ENCODE results near the gene MYH3.

DNA sequence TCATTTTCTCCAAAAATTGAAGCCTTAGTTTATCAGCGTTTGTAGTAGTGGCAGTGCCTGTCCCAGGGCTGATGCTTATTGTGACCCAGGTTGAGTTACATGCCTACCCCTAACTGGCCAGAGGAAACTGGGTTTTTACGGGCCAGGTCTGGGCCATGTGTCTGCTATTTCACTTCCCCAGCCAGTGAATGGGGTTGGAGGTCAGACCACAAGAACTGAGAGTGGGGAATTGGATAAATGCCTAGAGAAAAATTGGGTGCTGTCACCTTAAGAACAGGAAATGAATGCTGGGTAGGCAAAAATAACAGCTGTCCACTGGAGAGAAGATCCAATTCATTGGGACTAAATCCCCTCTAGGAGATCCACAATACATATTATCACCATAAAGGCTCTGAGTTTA is 45.5 kb upstream of the MYH3 start:
- TF ChIP-seq, protein P1, sequence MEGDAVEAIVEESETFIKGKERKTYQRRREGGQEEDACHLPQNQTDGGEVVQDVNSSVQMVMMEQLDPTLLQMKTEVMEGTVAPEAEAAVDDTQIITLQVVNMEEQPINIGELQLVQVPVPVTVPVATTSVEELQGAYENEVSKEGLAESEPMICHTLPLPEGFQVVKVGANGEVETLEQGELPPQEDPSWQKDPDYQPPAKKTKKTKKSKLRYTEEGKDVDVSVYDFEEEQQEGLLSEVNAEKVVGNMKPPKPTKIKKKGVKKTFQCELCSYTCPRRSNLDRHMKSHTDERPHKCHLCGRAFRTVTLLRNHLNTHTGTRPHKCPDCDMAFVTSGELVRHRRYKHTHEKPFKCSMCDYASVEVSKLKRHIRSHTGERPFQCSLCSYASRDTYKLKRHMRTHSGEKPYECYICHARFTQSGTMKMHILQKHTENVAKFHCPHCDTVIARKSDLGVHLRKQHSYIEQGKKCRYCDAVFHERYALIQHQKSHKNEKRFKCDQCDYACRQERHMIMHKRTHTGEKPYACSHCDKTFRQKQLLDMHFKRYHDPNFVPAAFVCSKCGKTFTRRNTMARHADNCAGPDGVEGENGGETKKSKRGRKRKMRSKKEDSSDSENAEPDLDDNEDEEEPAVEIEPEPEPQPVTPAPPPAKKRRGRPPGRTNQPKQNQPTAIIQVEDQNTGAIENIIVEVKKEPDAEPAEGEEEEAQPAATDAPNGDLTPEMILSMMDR (IDR thresholded peaks at IDR 0.05; ENCODE audit: poor library complexity), result no peak
- TF ChIP-seq EZH2 (IDR thresholded peaks at IDR 0.05; ENCODE audit: borderline replicate concordance) (no peak), EZH2phosphoT487 (IDR thresholded peaks at IDR 0.05; ENCODE audit: low read depth, severe bottlenecking, unreplicated experiment) (no peak)

Data from hepatocyte (in vitro differentiated cells).